ENCODE results near the gene CFAP65. TPM values are rescaled to one million over a fixed set of nuclear protein-coding genes. Genes with fewer than 3 reads are reported as not detected.

Gene CFAP65
- total RNA-seq, 4 donors from 2014 or later = under 0.01 to 1.3 (median 0.78) TPM; not detected in 1

- no peak overlapping the region for H3K4me3 ChIP-seq (replicated peaks in 1 of 3)
- DNase-seq = no peak
- TF ChIP-seq CTCF (IDR thresholded peaks at IDR 0.05) = no peak
- peaks cover 21% of the 10 kb centered on the region for H3K27me3 ChIP-seq
- WGBS, 2 donors = 50 to 54% methylated on average over 8 to 10 of the region's 10 CpGs
- peaks cover 24 to 30% of the 10 kb centered on the region in 2 donors for H3K4me1 ChIP-seq
- H3K36me3 ChIP-seq = no peaks in the 10 kb centered on the region
- intact Hi-C loops (cut with DNase I) = no loop called here
- H3K9me3 ChIP-seq = no peaks in the 10 kb centered on the region
- H3K27ac ChIP-seq = no peak overlapping the region
Observed at GRCh38 chr2:218999021-218999880, 42.1 kb downstream of the CFAP65 start.

GRCh38 chr2:218998414-218999002 lies 42.8 kb downstream of the CFAP65 start:
- TF ChIP-seq POLR2A (IDR thresholded peaks at IDR 0.05) (no peak), CTCF (IDR thresholded peaks at IDR 0.05) (no peak)
- no peaks in the 10 kb centered on the region for H3K36me3 ChIP-seq
- peaks cover 19% of the 10 kb centered on the region for H3K27me3 ChIP-seq
- intact Hi-C loops (cut with DNase I) = no loop called here
- no peak overlapping the region for H3K4me3 ChIP-seq (replicated peaks in 1 of 3)
- 62 to 72% methylated on average over 12 of the region's 12 CpGs for WGBS, 2 donors
- no peak for DNase-seq
- no peak overlapping the region for H3K27ac ChIP-seq
- H3K9me3 ChIP-seq = no peaks in the 10 kb centered on the region
- H3K4me1 ChIP-seq = peaks cover 30 to 36% of the 10 kb centered on the region in 2 donors

GRCh38 chr2:218997731-218998130 lies 43.6 kb downstream of the CFAP65 start:
- Histone ChIP-seq H3K4me1 (peaks cover 32 to 39% of the 10 kb centered on the region in 2 donors), H3K4me3 (replicated peaks in 1 of 3) (no peak overlapping the region), H3K9me3 (no peaks in the 10 kb centered on the region), H3K27me3 (peaks cover 20% of the 10 kb centered on the region), H3K36me3 (no peaks in the 10 kb centered on the region), H3K27ac (no peak overlapping the region)
- WGBS, 2 donors = 7 to 57% methylated on average over 1 to 2 of the region's 2 CpGs
- TF ChIP-seq CTCF (IDR thresholded peaks at IDR 0.05) (no peak), POLR2A (IDR thresholded peaks at IDR 0.05) (no peak)
- intact Hi-C loops (cut with DNase I) = no loop called here
- DNase-seq = no peak

- Histone ChIP-seq H3K4me3 (replicated peaks in 1 of 3) (no peak overlapping the region), H3K36me3 (no peaks in the 10 kb centered on the region), H3K27me3 (peaks cover 19% of the 10 kb centered on the region), H3K27ac (no peak overlapping the region), H3K4me1 (peaks cover 24 to 32% of the 10 kb centered on the region in 2 donors), H3K9me3 (no peaks in the 10 kb centered on the region)
- intact Hi-C loops (cut with DNase I) = no loop called here
- no peak for TF ChIP-seq POLR2A (IDR thresholded peaks at IDR 0.05)
- no peak for DNase-seq
- 61 to 69% methylated on average over 3 to 4 of the region's 4 CpGs for WGBS, 2 donors
Observed at GRCh38 chr2:218996937-218997336, 44.4 kb downstream of the CFAP65 start.

- H3K9me3 ChIP-seq = no peaks in the 10 kb centered on the region
- TF ChIP-seq POLR2A (IDR thresholded peaks at IDR 0.05) (no peak), CTCF (IDR thresholded peaks at IDR 0.05) (peak; percentile 66 to 94 (median 82))
- intact Hi-C loops (cut with DNase I) = no loop called here
- peaks cover 24% of the 10 kb centered on the region for H3K27me3 ChIP-seq
- H3K27ac ChIP-seq = no peak overlapping the region
- H3K4me3 ChIP-seq (replicated peaks in 1 of 3) = peak overlapping the region in 1 of 3 donors; percentile 12
- no peaks in the 10 kb centered on the region for H3K36me3 ChIP-seq
- peaks cover 18 to 24% of the 10 kb centered on the region in 2 donors for H3K4me1 ChIP-seq
- 1 to 3% methylated on average over 26 to 39 of the region's 43 CpGs for WGBS, 2 donors
- DNase-seq = peak; percentile 81 to 85
Observed at GRCh38 chr2:218995972-218996711, 45.2 kb downstream of the CFAP65 start.
